CD4-positive, alpha-beta T cell treated with Interleukin-17A for 1 hour (primary cell): ENCODE results near the gene CHST8.

Source experiments
- DNase-seq: peaks from one replicate; pipeline ENCODE4 v3.0.0-alpha.2; 2020

CHST8 gene

GRCh38 chr19:33675501-33676124 is 53.9 kb downstream of the CHST8 start:
- no peak for DNase-seq

GRCh38 chr19:33676999-33677665 is 55.4 kb downstream of the CHST8 start:
- DNase-seq, result no peak

GRCh38 chr19:33677745-33678426 is 56.1 kb downstream of the CHST8 start:
- no peak for DNase-seq

GRCh38 chr19:33678796-33679585 is 57.2 kb downstream of the CHST8 start:
- no peak for DNase-seq

- DNase-seq, result no peak
Measured at GRCh38 chr19:33679696-33680095, 57.9 kb downstream of the CHST8 start.

GRCh38 chr19:33681081-33681680 is 59.4 kb downstream of the CHST8 start:
- DNase-seq, result no peak

GRCh38 chr19:33683881-33684537 is 62.3 kb downstream of the CHST8 start:
- DNase-seq, result no peak

GRCh38 chr19:33684538-33685232 is 62.9 kb downstream of the CHST8 start:
- no peak for DNase-seq

- no peak for DNase-seq
Measured at GRCh38 chr19:33685541-33685940, 63.8 kb downstream of the CHST8 start.

GRCh38 chr19:33686262-33686661 is 64.5 kb downstream of the CHST8 start:
- no peak for DNase-seq

GRCh38 chr19:33686687-33687480 is 65.1 kb downstream of the CHST8 start:
- no peak for DNase-seq

- no peak for DNase-seq
Measured at GRCh38 chr19:33687481-33688170, 65.9 kb downstream of the CHST8 start.

GRCh38 chr19:33688171-33688992 is 66.6 kb downstream of the CHST8 start:
- no peak for DNase-seq

GRCh38 chr19:33689138-33689746 is 67.5 kb downstream of the CHST8 start:
- no peak for DNase-seq

GRCh38 chr19:33689868-33690267 is 68.1 kb downstream of the CHST8 start:
- DNase-seq, result no peak

GRCh38 chr19:33690378-33691029 is 68.8 kb downstream of the CHST8 start:
- no peak for DNase-seq

- DNase-seq, result no peak
Measured at GRCh38 chr19:33691030-33691427, 69.3 kb downstream of the CHST8 start.

GRCh38 chr19:33691736-33692135 is 70.0 kb downstream of the CHST8 start:
- no peak for DNase-seq
